ENCODE data around the gene MDC1.
A peak's percentile ranks its signal among the peaks of the same experiment; 100 is the strongest.
"Not testable (repeated sequence)": the region's sequence is repeated elsewhere in the genome, so short reads cannot be mapped to it uniquely, and the experiment has no call there.

Gene MDC1

DNA sequence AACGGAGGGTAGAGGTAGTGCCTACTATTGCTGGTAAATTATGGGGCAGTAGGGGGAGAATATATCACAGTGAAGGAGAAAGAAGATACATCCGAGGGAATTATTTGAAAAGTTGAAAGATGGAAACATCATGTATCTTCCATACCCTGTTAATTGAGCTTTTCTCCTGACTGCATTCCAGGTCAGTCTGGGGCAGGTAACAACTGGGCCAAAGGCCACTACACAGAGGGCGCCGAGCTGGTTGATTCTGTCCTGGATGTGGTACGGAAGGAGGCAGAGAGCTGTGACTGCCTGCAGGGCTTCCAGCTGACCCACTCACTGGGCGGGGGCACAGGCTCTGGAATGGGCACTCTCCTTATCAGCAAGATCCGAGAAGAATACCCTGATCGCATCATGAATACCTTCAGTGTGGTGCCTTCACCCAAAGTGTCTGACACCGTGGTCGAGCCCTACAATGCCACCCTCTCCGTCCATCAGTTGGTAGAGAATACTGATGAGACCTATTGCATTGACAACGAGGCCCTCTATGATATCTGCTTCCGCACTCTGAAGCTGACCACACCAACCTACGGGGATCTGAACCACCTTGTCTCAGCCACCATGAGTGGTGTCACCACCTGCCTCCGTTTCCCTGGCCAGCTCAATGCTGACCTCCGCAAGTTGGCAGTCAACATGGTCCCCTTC, 6.2 kb upstream of the MDC1 start:
- not testable (repeated sequence) for DNase-seq

DNA sequence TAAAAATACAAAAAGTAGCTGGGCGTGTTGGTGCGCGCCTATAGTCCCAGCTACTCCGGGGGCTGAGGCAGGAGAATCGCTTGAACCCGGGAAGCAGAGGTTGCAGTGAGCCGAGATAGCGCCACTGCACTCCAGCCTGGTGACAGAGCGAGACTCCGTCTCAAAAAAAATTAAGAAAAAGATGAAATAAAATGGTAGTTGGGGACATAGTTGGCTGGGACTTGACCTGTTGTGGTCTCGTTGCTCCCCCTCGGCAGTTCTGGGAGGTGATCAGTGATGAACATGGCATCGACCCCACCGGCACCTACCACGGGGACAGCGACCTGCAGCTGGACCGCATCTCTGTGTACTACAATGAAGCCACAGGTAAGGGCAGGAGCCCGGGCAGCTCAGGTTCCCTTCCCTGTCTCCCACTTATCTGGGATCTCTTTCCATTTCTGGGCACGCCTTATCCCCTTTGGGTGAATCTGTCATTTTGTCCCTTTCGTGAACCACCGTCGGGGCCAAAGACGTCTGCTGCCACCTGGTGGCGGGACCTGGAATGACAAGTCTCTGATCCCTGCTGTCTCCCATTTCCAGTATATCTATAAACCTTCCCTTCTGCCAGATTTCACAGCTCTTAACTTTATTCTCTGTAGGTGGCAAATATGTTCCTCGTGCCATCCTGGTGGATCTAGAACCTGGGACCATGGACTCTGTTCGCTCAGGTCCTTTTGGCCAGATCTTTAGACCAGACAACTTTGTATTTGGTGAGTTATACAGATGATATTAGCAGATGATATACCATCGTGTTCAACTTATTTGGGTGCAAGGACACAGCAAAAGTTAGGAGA, 5.4 kb upstream of the MDC1 start:
- peak; percentile 51 for DNase-seq

DNA sequence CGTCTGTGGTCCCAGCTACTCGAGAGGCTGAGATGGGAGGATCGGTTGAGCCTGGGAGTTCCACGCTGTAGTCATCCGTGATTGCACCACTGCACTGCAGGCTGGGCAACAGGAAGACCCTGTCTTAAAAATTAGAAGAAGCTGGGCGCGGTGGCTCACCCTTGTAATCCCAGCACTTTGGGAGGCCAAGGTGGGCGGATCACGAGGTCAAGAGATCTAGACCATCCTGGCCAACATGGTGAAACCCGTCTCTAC, 4.9 kb upstream of the MDC1 start:
- DNase-seq = not testable (repeated sequence)

DNA sequence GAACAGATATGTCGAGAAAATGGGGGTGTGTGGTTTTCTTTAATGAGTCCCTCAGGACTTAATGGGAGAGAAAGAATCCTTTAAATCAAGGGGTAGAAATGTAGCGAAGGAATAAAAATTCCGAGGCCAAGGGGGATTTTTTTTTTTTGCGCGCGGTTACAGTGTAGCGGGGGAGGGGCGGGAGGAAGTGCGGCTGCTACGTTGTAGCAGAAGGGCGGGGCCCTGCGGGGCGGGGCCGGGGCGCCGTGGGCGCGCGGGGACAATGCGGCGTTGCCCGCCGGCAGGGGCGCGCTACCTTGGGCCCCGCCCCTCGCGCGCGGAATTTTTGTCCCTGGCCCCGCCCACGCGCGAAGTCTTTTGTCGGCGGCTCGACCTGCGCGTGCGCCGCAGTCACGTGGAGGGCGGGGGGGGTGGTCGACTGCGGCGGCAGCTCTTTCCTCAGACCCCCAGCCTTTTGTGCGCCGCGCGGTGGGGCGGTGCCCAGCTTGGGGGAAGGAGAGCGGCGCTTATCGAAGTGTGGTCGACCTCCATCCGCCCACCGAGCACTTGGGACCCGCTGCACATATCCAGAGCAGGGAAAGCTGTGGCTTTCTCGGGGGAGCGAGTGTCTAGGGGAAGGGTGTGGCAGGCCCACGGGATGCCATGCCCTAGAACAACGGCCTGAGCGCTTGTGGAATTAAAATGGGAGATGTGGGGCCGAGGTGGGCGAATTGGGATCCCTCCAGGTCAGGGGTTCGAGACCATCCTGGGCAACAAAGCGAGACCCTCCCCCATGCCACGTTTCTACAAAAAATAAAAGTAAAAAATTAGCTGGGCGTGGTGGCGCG, 4.3 kb upstream of the MDC1 start:
- DNase-seq = peak; percentile 77

DNA sequence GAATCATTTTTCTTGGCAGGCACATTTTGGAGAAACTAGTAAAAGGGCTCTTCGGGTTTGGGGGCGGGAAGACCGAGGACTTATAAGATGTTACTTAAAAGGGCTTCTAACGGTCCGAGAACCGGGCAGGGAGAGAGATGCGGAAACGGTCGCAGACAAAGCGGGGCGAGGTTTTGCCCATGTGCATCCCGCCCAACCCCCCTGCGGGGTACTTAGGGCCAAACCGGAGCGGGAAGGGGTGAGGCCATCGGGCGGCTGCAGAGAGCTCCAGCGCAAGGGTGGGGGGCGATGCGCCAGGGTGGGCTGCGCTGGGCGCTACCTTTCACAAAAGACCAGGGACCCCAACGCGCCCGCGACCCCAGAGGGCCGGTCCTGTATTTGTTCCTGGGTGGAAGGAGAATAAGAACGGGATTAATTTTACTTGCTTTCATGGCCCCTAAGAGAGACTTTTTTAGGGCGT, 3.7 kb upstream of the MDC1 start:
- no peak for DNase-seq

DNA sequence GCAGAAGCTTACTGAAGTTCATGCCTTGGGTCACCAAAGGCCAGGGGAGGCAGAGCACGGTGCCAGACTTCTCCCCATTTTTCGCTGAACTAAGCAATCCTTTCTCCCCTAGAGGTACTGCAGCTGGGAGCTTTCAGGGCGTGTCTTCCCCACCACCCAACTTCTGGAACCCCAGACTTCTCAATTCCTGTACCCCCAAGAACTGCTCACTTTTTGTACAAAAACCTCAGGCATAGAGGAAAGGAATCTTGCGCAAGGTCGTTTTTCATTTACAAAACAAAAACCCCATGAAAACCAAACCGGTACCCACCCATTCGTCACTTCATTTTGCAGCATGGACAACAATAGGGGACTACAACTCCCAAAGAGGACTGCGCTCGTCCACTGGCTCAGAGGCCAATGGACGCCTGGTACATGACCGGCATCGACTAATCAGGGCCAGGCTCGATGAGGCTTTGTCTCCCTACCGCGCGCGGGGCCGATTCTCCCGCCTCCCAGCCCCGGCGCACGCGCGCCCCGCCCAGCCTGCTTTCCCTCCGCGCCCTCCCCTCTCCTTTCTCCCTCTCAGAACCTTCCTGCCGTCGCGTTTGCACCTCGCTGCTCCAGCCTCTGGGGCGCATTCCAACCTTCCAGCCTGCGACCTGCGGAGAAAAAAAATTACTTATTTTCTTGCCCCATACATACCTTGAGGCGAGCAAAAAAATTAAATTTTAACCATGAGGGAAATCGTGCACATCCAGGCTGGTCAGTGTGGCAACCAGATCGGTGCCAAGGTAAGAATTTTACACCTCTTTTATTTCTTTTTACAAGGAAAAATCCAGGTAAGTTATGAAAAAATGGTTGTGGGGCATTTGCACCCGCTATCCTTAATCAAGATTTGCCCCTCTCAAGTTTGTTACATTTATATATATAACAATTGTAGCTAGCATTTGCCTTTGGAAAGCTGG, 3.0 kb upstream of the MDC1 start, which contains the start of gene TUBB:
Gene TUBB (plus strand): TSS at position 562 of the 947 bp plus-strand sequence. CDS start 155 bp downstream, at position 717.
- DNase-seq = peak; percentile 96

DNA sequence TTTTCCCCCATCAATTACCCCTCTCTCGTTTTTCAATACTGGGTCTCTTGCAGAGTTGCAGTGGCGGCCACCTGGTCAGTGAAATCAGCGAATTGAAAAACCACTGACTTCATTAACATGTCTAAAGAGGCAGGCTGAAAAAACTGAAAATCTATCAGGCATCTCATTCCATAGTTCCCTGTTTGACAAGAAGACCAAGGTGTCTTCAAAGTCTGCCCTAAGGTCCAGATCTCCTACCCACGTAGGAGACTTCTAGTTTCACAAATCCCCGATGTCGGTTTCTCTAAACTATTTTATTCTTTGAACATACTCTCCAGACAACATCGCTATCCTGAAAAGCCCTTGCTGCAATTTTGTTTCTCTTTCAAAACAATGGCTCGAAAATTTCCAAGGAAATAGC, 2.3 kb upstream of the MDC1 start:
- DNase-seq = peak; percentile 37

DNA sequence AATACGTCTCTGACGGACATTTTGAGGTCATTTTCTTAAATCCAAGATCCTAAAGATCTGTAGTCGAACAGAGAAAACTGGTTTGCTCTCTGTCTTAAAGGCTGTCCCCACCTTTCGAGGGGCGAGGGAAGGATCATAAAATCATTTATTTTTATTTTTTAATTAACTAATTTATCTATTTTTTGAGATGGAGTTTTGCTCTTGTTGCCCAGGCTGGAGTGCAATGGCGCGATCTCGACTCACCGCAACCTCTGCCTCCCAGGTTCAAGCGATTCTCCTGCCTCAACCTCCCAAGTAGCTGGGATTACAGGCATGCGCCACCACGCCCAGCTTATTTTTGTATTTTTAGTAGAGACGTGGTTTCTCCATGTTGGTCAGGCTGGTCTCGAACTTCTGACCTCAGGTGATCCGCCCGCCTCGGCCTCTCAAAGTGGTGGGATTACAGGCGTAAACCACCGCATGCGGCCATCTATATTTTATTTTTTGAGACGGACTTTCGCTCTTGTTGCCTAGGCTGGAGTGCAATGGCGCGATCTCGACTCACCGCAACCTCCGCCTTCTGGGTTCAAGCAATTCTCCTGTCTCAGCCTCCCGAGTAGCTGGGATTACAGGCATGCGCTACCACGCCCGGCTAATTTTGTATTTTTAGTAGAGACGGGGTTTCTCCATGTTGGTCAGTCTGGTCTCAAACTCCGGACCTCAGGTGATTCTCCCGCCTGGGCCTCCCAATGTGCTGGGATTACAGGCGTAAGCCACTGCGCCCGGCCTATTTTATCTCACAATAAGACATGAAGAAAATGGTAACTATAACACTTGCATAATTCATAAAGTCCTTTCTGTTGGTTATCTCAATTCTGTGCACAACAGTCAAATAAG, 1.0 kb upstream of the MDC1 start:
- not testable (repeated sequence) for DNase-seq

DNA sequence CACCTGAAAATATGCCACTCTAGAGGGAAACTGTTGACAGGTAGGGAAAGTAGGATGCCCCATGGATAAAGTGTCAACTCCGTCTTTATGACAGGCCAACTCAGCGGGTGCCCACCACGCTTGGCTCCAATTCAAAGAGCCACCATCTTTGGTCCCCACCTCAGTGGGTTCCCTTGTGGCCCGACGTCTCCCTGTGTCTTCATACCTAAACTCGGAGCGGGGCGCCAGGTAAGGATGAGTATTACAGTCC, 277 bp downstream of the MDC1 start:
- DNase-seq = no peak

DNA sequence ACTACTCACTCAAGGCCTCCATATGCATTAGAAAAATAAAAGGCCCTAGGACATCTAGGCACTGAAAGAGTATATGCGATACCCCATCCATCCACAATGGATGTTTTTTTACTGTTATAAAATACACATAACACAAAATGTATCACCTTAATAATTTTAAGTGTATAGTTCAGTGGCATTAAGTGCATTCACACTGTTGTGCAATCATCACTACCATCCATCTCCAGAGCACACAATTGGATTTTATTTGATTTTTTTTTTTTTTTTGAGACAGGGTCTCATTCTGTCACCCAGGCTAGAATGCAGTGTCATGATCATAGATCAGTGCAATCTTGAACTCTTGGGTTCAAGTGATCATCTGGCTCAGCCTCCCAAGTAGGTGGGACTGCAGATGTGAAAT, 2.8 kb downstream of the MDC1 start:
- DNase-seq = no peak

DNA sequence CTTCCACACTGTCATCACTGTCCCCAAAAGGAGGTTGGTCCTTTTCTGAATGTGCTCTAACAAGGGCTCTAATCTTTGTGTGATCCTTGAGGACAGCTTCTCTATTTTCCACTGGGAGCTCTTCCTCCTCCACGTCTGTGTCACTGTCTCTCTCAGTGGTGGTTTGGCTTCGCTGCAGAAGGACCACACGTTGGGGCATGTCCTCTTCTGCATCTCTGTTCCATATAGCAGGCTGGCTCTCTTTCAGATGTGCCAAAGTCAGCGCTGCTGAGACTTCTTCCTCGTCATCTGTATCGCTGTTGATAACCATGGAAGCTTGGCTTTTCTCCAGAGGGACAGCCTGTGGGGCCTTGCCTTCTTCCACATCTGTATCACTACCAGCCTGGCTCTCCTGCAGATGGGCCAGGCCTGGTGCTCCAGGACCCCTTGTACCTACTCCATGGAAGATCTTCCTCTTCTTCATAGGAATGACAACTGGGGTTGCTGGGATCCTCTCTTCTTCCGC, 4.6 kb downstream of the MDC1 start:
- no peak for DNase-seq

DNA sequence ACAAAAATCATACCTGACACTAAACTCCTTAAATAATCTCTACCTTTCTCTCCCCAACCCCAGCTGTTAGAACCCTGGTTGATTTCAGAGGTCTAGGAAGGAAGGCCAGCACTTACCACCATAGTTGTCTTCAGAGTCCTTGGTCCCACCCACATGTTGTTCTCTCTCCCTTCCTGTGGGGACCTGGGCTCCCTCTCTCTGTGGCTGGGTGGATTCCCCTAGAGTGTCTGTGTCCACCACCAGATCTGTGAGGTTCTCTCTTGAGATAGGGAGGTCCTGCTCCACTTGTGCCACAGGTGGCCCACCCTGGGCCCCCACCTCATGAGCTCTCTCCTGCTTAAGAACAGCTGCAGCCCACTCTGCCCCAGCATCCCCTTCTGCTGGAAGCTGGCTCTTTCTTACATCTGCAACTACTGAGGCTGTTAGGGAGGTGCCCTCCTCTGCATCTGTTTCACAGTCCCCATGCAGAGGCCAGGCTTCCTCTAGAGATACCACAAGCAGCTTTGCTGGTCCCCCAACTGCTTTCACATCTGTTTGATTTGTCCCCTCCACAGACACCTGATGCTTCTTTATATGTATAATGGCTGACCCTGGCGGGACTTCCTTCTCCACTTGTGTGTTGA, 5.2 kb downstream of the MDC1 start:
- DNase-seq = no peak

DNA sequence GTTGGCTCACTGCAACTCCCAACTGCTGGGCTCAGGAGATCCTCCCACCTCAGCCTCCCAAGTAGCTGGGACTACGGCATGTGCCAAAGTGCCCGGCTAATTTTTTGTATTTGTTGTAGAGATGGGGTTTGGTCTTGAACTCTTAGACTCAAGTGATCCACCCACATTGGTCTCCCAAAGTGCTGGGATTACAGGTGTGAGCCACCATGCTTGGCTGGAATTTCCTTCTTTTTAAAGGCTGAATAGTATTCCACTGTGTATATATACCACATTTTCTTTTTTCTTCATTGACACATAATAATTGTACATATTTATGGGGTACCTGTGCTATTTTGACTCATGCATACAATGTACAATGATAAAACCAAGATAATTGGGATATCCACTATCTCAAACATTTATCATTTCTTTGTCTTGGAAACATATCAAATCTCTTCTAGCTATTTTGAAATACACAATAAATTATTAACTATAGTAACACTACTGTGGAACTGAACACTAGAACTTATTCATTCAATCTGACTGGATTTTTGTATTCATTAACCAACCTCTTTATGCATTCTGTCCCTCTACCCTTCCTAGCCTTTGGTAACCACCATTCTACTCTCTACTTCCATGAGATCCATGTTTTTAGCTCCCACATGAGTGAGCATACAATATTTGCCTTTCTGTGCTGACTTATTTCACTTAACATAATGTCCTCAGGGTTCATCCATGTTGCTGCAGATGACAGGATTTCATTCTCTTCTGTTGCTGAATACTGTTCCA, 7.8 kb downstream of the MDC1 start:
- DNase-seq = peak; percentile 62

DNA sequence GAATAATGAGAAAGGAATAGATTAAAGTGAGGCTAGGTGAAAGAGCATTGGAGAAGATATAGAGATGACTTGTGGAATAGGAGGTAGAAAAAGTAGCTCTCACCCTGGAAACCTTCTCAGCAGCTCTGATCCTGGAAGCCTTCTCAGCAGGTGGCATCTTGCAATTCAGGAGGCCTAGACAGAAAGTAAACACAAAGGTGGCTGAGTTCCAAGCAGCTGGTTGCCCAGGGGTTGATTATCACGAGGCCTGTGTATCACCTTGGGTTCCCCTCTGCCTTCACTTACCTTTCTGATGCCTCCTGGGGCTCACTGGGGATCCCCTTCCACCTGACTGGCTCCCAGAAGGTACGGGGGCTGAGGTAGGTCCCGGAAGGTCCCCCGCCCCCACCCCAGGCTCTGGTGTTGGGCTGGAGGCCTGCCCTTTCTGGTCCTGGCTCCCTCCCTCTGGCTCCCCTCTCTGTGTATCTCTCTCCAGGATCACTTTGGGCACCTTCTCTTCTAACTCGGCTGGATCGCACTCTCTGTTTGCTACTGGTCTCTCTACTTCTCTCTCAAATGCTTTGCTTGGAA, 9.7 kb downstream of the MDC1 start:
- DNase-seq = no peak

DNA sequence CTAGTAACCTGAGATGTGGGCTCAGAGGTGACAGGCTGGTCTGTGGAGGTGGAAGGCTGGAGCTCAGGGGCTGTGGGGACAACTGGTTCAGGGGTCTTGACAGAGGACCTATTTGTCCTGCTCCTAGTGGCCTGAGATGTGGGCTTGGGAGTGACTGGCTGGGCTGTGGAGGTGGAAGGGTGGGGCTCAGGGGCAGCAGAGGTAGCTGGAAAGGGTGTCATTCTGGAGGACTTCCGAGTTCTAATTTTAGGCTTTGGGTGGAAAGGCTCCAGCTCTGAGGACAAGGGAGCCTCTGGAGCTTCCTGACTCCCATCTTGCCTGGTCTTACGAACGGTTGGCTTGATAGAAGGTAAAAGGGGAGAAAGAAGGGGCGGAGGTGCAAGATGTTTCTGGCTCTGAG, 11.5 kb downstream of the MDC1 start:
- DNase-seq = no peak

DNA sequence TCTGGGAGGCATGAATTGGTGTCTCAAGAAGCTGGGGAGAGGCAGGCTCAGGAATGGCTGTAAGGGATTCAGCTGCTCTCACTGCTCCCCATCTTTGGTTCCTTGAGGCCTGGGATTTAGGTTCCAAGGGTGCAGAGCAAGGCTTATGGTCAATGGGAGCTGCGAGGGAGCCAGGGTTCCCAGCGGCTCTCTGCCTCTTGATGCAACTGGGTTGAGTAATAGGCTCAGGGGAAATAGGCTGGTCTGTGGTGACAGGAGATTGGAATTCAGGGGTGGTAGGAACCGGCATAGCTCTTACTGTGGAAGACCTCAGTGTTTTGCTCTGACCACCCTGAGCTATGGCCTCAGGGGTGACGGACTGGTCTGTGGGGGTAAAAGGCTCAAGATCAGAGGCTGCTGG, 13.3 kb downstream of the MDC1 start:
- no peak for DNase-seq

DNA sequence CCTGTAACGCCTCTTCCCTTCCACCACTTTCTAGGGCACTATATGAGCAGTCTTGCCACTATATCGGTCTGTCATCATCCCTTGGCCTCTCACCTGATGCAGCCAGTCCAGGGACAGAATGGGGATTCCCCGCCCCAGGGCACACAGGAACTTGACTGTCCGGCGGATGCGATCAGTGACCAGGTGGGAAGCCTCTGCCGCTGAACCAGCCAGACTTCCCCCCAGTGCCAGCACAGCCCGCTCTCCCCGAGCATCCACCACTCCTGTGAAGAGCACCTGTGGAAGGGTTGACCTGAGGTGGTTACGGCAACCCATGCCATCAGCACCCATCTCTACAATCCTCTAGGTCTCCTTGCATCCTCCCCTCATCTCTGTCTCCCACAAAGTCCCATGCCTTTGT, 14.1 kb downstream of the MDC1 start:
- no peak for DNase-seq

DNA sequence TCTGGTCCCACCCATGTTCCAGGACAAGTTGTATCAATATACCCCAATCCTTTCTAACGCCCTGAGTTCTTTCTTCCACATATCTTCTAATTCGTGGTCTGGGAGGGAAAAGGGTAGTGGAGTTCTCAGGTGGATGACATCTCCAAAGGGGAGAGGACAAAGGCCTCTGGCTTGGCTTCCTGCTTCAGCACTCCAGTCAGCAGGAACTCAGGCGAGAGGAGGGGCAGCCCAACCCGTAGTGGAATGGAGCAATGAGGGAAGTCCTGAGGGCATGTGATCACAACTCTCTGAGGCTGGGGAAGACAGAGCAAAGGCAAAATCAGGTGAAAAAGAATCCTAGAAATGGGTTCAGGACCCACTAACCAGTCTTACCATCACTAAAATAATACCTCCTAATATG, 16.7 kb downstream of the MDC1 start:
- DNase-seq = no peak

DNA sequence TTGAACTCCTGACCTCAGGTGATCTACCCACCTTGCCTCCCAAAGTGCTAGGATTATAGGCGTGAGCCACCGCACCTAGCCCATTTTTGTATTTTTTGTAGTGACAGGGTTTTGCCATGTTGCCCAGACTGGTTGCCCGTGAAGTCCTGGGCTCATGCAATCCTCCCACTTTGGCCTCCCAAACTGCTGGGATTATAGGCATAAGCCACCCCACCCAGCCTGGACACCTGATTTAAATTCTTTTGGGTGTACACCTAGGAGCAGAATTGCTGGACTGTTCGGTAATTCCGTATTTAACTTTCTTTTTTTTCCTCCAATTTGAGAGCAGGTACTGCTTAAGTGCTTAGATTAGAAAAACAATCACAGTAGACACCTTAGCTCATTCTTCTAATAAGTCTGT, 20.6 kb downstream of the MDC1 start:
- no peak for DNase-seq

Measured in kidney glomerular epithelial cell (primary cell).